GM19397 (cell line): ENCODE measurements around the gene ZNF22.

ENCODE experiments used
- ATAC-seq: cut with Tn5 transposase; IDR thresholded peaks from one replicate; pipeline ENCODE4 v1.9.1; 2021; ENCODE audit warnings: mild to moderate bottlenecking, moderate library complexity; ENCODE audit not compliant: unreplicated experiment

ZNF22 gene

GRCh38 chr10:44989597-44990301, 11.0 kb upstream of the ZNF22 start:
- no peak for ATAC-seq

- no peak for ATAC-seq
Measured at GRCh38 chr10:44990302-44990655, 10.4 kb upstream of the ZNF22 start.

DNA sequence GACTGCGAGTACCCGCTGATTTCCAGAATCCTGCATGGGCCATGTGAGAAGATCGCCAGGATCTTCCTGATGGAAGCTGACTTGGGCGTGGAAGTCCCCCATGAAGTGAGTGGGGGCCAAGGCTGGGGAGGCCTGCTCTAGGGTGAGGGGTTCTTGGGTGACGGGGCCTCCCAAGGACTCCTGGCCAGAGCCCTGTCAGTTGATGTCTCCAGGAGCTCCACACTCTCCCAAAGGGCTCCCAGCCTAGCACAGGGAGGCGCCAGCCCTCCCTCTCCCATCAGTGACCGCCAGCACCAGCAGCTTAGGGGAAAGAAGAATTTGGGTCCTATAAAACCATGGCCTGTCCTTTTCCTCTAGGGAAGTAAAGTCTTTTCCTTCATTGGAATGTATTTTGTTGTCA, 9.8 kb upstream of the ZNF22 start:
- ATAC-seq = no peak

- no peak for ATAC-seq
Measured at GRCh38 chr10:44991571-44991970, 9.2 kb upstream of the ZNF22 start.

GRCh38 chr10:44992070-44992731, 8.5 kb upstream of the ZNF22 start:
- no peak for ATAC-seq

DNA sequence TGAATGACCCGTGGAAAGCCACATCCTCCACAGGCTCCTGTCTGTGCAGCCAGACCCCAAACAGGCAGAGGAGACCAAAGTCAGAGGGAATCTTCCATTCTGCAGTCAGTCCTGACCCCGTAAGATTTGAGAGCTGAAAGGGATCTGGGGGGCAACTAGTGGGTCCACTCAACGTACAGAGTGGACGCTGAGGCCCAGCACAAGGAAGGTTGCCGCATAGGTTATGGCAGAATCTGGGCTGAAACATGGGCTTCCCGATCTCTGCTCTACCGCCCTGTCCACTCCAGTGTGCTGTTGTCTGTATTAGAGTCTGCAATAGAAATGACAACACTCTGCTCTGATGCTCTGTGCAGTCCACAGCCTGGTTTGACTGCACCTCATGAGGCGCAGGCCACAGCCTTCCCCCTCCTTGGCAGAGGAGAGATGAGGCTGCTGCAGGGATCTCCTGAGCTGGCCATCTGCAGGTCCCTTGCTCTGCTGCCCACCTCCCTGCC, 7.9 kb upstream of the ZNF22 start:
- ATAC-seq = no peak

- ATAC-seq = no peak
Measured at GRCh38 chr10:44993226-44993921, 7.3 kb upstream of the ZNF22 start.

DNA sequence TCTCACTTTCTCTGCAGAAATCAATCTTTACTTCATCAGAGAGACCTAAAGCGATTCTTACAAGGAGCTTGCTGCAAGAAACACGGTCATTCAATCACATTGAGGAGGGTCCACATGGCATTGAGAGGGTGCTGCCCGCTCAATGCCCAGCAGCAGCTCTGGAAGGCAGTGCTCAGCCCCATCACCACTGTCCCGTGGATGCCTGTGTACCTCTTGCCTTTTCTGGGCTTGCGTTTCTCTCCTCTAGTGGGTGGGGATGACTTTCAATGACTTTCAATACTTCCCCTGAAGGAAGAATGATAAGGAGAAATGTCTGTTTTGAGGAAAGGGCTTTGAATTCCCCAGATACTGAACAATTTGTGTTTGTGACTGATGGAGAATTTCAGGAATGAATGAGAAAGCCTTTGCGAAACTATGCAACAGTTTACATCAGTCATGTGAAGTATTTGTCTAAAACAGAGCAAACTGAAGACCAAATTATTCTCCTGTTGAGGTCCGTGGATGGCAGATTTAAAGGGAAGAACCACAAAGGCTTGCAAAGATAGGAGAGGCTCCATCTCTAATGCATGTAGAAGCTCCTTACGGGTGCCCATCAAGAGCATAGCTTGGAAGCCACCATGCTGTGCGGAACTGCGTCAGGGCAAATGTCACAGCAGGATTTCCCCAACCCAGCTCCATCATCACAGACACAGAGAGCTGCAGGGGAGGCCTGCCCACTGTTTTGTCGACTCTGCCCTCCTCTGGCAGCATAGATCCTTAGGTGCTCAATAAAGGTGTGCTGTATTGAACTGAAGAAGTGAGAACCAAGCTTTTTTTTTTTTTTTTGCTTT, 6.6 kb upstream of the ZNF22 start:
- no peak for ATAC-seq

GRCh38 chr10:44994752-44995530, 5.8 kb upstream of the ZNF22 start:
- no peak for ATAC-seq

GRCh38 chr10:44995581-44995913, 5.2 kb upstream of the ZNF22 start:
- ATAC-seq = no peak

DNA sequence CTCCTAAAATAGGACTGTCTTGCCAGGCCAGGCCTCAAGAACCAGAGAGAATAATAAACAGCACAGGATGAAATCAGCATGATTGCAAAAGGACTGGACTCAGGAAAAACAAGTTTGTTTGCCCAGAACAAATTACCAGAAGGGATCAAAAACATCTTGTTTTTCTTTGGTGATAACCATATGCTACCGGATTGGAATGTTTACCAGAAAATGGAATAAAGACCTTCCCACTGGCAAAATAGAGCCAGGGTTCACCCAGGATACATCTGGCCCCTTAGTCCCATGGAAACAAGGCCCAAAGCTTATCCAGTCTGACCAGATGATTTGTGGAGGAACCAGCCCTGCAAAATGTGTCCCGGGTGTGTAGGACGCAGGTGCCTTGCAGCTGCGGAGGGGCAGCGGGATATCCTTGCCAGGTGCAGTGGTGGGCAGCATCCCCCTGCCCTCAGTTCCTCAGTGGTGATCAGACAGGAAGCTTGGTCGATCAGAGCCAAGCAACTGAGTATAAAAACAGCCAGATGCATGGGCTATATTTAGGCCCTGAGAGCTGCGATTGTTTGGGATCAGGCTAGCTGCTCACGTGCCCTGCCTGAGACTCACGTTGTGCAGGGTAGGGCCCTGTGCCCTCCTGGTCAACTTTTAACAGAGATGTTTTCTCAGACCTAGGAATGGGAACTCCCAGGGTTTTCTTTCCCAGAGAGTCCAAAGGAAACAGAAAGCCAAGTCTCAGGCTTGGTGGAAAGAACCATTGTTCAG, 4.6 kb upstream of the ZNF22 start:
- no peak for ATAC-seq

GRCh38 chr10:44997105-44997748, 3.5 kb upstream of the ZNF22 start:
- ATAC-seq = no peak

- no peak for ATAC-seq
Measured at GRCh38 chr10:44998146-44998631, 2.5 kb upstream of the ZNF22 start.

DNA sequence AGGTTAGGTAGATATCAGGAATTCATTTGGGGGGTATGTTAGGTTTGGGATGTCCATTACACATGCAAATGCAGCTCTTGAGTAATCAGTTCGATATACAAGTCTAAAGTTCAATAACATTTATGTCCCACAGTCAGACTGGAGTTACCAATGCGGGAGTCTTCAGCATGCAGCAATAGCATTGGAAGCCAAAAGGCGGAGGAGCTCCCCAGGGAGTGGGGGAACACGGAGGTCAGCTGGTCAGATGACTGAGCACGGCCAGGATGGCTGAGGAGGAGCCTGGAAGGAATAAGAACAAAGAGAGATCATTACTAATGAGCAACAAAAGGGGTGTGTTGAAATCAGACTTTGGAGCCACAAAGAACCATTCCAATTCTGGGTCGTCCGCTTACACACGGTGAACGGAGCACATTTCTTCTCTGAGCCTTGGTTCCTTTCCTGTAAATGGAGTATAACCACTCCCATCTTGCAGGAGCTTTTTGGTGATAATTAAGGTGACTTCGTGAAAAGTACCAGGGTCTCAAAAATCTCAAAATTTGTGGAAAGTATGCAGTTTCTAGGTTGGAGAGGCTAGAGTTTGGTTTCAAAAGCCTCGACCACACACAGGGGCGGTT, 478 bp upstream of the ZNF22 start:
- no peak for ATAC-seq

GRCh38 chr10:45001381-45002148, 842 bp downstream of the ZNF22 start:
- ATAC-seq = peak; percentile 72

DNA sequence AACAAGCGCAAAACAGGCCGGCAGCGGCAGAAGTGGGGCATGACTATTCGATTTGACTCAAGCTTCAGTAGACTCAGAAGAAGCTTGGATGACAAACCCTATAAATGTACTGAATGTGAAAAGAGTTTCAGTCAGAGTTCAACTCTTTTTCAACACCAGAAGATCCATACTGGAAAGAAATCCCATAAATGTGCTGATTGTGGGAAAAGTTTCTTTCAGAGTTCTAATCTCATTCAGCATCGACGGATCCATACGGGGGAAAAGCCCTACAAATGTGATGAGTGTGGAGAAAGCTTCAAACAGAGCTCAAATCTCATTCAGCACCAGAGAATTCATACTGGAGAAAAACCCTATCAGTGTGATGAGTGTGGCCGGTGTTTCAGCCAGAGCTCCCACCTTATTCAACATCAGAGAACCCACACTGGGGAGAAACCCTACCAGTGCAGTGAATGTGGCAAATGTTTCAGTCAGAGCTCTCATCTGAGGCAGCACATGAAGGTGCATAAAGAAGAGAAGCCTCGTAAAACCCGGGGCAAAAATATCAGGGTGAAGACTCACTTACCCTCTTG, 2.8 kb downstream of the ZNF22 start:
- no peak for ATAC-seq

DNA sequence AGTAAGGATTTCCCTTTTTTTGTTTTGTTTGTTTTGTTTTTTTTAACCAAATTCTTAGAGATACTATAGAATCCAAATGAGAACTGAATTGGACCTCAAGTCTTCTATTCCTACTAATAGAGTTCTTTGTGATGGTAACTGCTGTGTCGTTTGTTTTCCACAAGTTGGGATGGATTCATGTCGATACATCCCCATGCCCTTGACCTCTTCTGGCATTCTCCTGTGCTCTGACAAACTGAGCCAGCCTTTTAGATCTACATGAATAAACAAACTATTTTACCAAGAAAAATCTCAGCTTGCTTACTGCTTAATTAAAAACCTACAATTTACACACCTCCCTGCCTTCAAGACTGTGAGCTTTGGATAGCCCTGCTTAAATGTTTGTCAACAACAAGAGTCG, 3.9 kb downstream of the ZNF22 start:
- no peak for ATAC-seq

GRCh38 chr10:45005284-45005683, 4.6 kb downstream of the ZNF22 start:
- no peak for ATAC-seq
